K562 (cell line): ENCODE results near the gene SARS1. TPM values are rescaled to one million over a fixed set of nuclear protein-coding genes. Genes with fewer than 3 reads are reported as not detected.

Experiments
- CC2D1A ChIP-seq: fragments of 450-650 bp; IDR thresholded peaks from 2 replicates; pipeline ENCODE4 v1.6.1; 2017; ENCODE audit warnings: mild to moderate bottlenecking
- CEBPB ChIP-seq: fragments of 450-650 bp; IDR thresholded peaks from 2 replicates; pipeline ENCODE4 v1.6.1; 2016; ENCODE audit warnings: missing genetic modification characterization, missing compliant biosample characterization
- FOSL1 ChIP-seq: fragments of 200-800 bp; sonication (Bioruptor generic); conservative IDR thresholded peaks from 2 replicates; pipeline ENCODE4 v1.6.1; 2016; ENCODE audit warnings: missing genetic modification characterization, missing compliant biosample characterization
- MCM5 ChIP-seq: fragments of 450-650 bp; IDR thresholded peaks from 2 replicates; pipeline ENCODE4 v1.6.1; 2016; ENCODE audit warnings: low read depth
- POLR2B ChIP-seq: fragments of 450-650 bp; IDR thresholded peaks from 2 replicates; pipeline ENCODE4 v1.6.1; 2018; ENCODE audit warnings: low read depth; ENCODE audit not compliant: partially characterized antibody
- PTTG1 ChIP-seq: fragments of 450-650 bp; IDR thresholded peaks from 2 replicates; pipeline ENCODE4 v1.6.1; 2016; ENCODE audit warnings: low read depth, mild to moderate bottlenecking, missing genetic modification characterization, missing compliant biosample characterization
- STAT5B ChIP-seq: fragments of 250-450 bp; sonication (Bioruptor Pico); IDR thresholded peaks from 2 replicates; pipeline ENCODE4 v1.8.0; 2021; ENCODE audit warnings: mild to moderate bottlenecking, inconsistent platforms
- TAF9B ChIP-seq: fragments of 450-650 bp; IDR thresholded peaks from 2 replicates; pipeline ENCODE4 v1.6.1; 2018; ENCODE audit warnings: mild to moderate bottlenecking; ENCODE audit not compliant: partially characterized antibody
- TBL1XR1 ChIP-seq, 2 experiments: IDR thresholded peaks; 2 replicates each; pipeline ENCODE4 v1.6.1; 2012; ENCODE audit warnings: improper control_type of control experiment in 2 of 2, low read length in 2 of 2, mild to moderate bottlenecking in 1 of 2
- XRCC3 ChIP-seq: fragments of 450-650 bp; IDR thresholded peaks from 2 replicates; pipeline ENCODE4 v1.6.1; 2017; ENCODE audit warnings: mild to moderate bottlenecking, moderate library complexity
- ZNF197 ChIP-seq: fragments of 200-800 bp; sonication (Bioruptor generic); IDR thresholded peaks from 2 replicates; pipeline ENCODE4 v1.6.1; 2016; ENCODE audit warnings: low read depth, missing genetic modification characterization, missing compliant biosample characterization
- polyA plus RNA-seq, 8 experiments: library from polyadenylated mRNA; depleted of rRNA in 4 of 8; stranded (reverse) in 5 of 8; unstranded in 3 of 8; fragments of >200 nt; fragmentation: Nextera tagmentation in 2 of 8; fragmentation: Illumina TruSeq in 1 of 8; extraction: Ambion mirVana in 2 of 8; extraction: Trizol in 1 of 8; gene quantifications; 2 replicates each; pipeline versions ENCODE4 v1.2.1 to v1.2.3, GENCODE V29; 2011 to 2014; ENCODE audit warnings: inconsistent platforms in 1 of 8, missing spikeins in 1 of 8
- total RNA-seq, 7 experiments: library from RNA; depleted of rRNA in 6 of 7; stranded (reverse); fragments of >200 nt in 6 of 7; fragmentation: Illumina TruSeq in 2 of 7; extraction: Trizol in 2 of 7; gene quantifications; 2 replicates each; pipeline versions ENCODE4 v1.2.1 to v1.2.3, GENCODE V29; 2011 to 2021; ENCODE audit warnings: low replicate concordance in 1 of 7
- TF ChIP-seq, protein P1 (sequence below): fragments of 450-650 bp; formaldehyde crosslinking; IDR thresholded peaks from 2 replicates; pipeline ENCODE4 v1.4.0; 2022; ENCODE audit warnings: mild to moderate bottlenecking, moderate library complexity
- TF ChIP-seq, protein P2 (sequence below): IDR thresholded peaks from 2 replicates; pipeline ENCODE4 v1.6.1; 2011; ENCODE audit warnings: borderline replicate concordance, low read depth, mild to moderate bottlenecking, moderate library complexity, low read length; ENCODE audit not compliant: insufficient read depth, poor library complexity, severe bottlenecking
- TF ChIP-seq, protein P3 (sequence below): sonication (generic); formaldehyde crosslinking; IDR thresholded peaks from 2 replicates; pipeline ENCODE4 v1.8.0; 2022; ENCODE audit warnings: mild to moderate bottlenecking, missing genetic modification reagents
- TF ChIP-seq, protein P4 (sequence below): fragments of 450-650 bp; IDR thresholded peaks from 2 replicates; pipeline ENCODE4 v1.6.1; 2016
- TF ChIP-seq, protein P5 (sequence below), 2 experiments: fragments of 450-650 bp; IDR thresholded peaks; 2 replicates each; pipeline ENCODE4 v1.6.1; 2016
- TF ChIP-seq, protein P6 (sequence below): fragments of 250-450 bp; sonication (Bioruptor Pico); IDR thresholded peaks from 2 replicates; pipeline ENCODE4 v1.4.0; 2020

The SARS1 gene
- total and polyA plus RNA-seq, 9 of the 15 experiments (the other 6 are each of a cell fraction or from before 2014, with no cell fraction given) = 221 to 623 (median 254) TPM

DNA sequence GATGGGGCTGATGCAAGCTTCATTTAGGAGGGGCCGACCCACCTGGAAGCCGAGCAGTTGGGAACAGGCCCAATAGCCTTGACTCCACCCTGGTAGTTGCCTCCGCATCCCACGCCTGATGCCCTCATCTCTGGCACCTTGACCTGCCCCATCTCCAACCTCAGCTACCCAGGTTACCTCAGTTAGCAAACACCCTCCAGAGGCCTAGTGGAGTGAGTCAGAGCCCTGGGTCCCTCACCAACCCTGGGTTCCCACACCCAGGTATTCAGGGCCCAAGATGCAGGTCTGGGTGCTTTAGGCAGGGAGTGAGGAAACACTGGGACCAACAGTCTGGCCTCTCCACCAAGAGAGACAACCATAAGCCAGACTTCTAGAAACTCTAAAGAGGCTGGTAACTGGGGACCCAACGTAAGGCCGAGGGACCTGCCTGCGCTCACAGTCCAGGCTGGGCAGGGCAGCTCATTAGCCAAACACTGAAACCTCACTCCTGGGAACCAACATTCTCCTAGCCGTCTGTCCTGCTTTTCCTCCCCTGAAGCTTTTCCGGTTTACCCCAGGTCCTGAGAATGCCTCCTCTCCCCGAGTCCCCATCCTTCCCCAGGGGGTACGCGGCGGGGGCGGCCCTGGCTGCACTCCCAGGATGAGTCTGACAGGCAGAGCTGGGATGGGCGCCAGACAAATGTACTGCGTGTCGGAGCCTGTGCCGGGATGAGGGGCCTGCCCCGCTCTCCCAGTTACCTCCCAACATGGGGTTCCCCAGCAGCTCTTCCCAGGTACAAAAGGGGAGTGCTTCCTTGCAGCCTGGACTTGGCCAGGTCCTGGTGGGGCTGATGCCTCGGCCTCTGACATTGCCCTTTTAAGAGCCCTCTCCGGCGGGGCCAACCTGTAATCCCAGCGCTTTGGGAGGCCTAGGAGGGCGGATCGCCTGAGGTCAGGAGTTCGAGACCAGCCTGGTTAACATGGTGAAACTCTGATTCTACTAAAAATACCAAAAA lies 26.7 kb downstream of the SARS1 start (continued):
- TF ChIP-seq, protein P1, sequence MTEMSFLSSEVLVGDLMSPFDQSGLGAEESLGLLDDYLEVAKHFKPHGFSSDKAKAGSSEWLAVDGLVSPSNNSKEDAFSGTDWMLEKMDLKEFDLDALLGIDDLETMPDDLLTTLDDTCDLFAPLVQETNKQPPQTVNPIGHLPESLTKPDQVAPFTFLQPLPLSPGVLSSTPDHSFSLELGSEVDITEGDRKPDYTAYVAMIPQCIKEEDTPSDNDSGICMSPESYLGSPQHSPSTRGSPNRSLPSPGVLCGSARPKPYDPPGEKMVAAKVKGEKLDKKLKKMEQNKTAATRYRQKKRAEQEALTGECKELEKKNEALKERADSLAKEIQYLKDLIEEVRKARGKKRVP = no peak
- TF ChIP-seq CEBPB (tag) = no peak
- TF ChIP-seq, protein P2, sequence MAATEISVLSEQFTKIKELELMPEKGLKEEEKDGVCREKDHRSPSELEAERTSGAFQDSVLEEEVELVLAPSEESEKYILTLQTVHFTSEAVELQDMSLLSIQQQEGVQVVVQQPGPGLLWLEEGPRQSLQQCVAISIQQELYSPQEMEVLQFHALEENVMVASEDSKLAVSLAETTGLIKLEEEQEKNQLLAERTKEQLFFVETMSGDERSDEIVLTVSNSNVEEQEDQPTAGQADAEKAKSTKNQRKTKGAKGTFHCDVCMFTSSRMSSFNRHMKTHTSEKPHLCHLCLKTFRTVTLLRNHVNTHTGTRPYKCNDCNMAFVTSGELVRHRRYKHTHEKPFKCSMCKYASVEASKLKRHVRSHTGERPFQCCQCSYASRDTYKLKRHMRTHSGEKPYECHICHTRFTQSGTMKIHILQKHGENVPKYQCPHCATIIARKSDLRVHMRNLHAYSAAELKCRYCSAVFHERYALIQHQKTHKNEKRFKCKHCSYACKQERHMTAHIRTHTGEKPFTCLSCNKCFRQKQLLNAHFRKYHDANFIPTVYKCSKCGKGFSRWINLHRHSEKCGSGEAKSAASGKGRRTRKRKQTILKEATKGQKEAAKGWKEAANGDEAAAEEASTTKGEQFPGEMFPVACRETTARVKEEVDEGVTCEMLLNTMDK = no peak
- no peak for TF ChIP-seq CC2D1A
- TF ChIP-seq, protein P3, sequence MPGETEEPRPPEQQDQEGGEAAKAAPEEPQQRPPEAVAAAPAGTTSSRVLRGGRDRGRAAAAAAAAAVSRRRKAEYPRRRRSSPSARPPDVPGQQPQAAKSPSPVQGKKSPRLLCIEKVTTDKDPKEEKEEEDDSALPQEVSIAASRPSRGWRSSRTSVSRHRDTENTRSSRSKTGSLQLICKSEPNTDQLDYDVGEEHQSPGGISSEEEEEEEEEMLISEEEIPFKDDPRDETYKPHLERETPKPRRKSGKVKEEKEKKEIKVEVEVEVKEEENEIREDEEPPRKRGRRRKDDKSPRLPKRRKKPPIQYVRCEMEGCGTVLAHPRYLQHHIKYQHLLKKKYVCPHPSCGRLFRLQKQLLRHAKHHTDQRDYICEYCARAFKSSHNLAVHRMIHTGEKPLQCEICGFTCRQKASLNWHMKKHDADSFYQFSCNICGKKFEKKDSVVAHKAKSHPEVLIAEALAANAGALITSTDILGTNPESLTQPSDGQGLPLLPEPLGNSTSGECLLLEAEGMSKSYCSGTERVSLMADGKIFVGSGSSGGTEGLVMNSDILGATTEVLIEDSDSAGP (CRISPR knock-in tag) = no peak
- peak; percentile 67 for TF ChIP-seq POLR2B
- TF ChIP-seq, protein P4, sequence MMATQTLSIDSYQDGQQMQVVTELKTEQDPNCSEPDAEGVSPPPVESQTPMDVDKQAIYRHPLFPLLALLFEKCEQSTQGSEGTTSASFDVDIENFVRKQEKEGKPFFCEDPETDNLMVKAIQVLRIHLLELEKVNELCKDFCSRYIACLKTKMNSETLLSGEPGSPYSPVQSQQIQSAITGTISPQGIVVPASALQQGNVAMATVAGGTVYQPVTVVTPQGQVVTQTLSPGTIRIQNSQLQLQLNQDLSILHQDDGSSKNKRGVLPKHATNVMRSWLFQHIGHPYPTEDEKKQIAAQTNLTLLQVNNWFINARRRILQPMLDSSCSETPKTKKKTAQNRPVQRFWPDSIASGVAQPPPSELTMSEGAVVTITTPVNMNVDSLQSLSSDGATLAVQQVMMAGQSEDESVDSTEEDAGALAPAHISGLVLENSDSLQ = no peak
- TF ChIP-seq TBL1XR1 (IDR thresholded peaks at IDR 0.05; ENCODE audit: low read length in 2 of 2) = no peak
- TF ChIP-seq, protein P5, sequence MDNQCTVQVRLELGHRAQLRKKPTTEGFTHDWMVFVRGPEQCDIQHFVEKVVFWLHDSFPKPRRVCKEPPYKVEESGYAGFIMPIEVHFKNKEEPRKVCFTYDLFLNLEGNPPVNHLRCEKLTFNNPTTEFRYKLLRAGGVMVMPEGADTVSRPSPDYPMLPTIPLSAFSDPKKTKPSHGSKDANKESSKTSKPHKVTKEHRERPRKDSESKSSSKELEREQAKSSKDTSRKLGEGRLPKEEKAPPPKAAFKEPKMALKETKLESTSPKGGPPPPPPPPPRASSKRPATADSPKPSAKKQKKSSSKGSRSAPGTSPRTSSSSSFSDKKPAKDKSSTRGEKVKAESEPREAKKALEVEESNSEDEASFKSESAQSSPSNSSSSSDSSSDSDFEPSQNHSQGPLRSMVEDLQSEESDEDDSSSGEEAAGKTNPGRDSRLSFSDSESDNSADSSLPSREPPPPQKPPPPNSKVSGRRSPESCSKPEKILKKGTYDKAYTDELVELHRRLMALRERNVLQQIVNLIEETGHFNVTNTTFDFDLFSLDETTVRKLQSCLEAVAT (IDR thresholded peaks at IDR 0.05) = no peak
- no peak for TF ChIP-seq XRCC3
- no peak for TF ChIP-seq TAF9B
- no peak for TF ChIP-seq STAT5B (CRISPR knock-in tag)
- TF ChIP-seq MCM5 = no peak
- no peak for TF ChIP-seq FOSL1 (tag)
- TF ChIP-seq, protein P6, sequence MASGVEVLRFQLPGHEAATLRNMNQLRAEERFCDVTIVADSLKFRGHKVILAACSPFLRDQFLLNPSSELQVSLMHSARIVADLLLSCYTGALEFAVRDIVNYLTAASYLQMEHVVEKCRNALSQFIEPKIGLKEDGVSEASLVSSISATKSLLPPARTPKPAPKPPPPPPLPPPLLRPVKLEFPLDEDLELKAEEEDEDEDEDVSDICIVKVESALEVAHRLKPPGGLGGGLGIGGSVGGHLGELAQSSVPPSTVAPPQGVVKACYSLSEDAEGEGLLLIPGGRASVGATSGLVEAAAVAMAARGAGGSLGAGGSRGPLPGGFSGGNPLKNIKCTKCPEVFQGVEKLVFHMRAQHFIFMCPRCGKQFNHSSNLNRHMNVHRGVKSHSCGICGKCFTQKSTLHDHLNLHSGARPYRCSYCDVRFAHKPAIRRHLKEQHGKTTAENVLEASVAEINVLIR (CRISPR knock-in tag) = no peak
- TF ChIP-seq ZNF197 = no peak
- no peak for TF ChIP-seq PTTG1 (tag)
